Measurements from ENCODE around the gene PRTN3.

PRTN3 gene

GRCh38 chr19:884420-885211 lies 43.8 kb downstream of the PRTN3 start:
- Histone ChIP-seq H3K4me2 (no peak overlapping the region), H3K79me2 (ENCODE audit: insufficient read depth, low read depth) (no peaks in the 10 kb centered on the region), H4K20me1 (ENCODE audit: insufficient read depth) (no peaks in the 10 kb centered on the region), H3K27me3 (ENCODE audit: insufficient read depth, low read depth) (no peaks in the 10 kb centered on the region), H2AFZ (ENCODE audit: low read depth) (no peak overlapping the region), H3K9ac (no peak overlapping the region), H3K36me3 (ENCODE audit: insufficient read depth) (no peaks in the 10 kb centered on the region), H3K27ac (no peak overlapping the region), H3K4me3 (IDR thresholded peaks at IDR 0.05; ENCODE audit: insufficient read depth, low read depth, low read length) (no peak overlapping the region), H3K4me1 (ENCODE audit: low read depth, poor library complexity, severe bottlenecking) (no peaks in the 10 kb centered on the region)
- TF ChIP-seq, protein P1, sequence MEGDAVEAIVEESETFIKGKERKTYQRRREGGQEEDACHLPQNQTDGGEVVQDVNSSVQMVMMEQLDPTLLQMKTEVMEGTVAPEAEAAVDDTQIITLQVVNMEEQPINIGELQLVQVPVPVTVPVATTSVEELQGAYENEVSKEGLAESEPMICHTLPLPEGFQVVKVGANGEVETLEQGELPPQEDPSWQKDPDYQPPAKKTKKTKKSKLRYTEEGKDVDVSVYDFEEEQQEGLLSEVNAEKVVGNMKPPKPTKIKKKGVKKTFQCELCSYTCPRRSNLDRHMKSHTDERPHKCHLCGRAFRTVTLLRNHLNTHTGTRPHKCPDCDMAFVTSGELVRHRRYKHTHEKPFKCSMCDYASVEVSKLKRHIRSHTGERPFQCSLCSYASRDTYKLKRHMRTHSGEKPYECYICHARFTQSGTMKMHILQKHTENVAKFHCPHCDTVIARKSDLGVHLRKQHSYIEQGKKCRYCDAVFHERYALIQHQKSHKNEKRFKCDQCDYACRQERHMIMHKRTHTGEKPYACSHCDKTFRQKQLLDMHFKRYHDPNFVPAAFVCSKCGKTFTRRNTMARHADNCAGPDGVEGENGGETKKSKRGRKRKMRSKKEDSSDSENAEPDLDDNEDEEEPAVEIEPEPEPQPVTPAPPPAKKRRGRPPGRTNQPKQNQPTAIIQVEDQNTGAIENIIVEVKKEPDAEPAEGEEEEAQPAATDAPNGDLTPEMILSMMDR (conservative IDR thresholded peaks at IDR 0.05; ENCODE audit: low read depth, low read length): no peak

DNA sequence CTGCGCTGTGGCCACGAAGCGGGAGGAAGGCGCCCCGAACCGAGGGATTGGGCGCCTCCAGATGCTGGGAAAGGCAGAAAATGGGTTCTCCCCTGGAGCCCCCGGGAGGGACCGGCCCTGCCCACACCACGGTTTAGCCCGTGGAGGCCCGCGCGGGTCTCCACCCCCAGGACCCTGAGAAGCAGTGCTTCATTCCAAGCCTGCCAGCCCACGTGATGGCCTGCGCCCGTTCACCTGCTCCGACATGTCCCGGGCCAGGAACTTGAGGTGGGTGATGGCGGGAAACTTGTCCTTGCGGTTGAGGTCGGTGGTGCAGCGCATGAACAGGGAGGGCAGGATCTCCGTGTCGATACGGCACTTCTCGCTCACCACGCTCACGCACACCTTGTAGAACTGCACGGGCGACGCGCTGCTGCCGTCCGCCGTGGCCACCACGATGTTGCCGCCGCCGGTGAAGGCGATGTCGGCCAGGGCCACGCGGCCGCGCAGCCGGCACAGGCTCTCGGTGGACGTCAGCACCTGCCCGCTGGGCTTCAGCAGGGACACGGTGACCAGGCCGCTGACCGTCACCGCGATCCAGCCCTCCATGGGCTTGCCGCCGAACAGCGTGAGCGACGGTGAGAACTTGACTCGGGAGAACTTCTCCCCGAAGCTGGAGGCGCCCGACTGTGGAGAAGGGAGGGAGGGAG lies 44.9 kb downstream of the PRTN3 start:
- Histone ChIP-seq H3K27ac (no peak overlapping the region), H2AFZ (ENCODE audit: low read depth) (no peak overlapping the region), H3K79me2 (ENCODE audit: insufficient read depth, low read depth) (no peaks in the 10 kb centered on the region), H3K4me3 (IDR thresholded peaks at IDR 0.05; ENCODE audit: insufficient read depth, low read depth, low read length) (no peak overlapping the region), H3K27me3 (ENCODE audit: insufficient read depth, low read depth) (no peaks in the 10 kb centered on the region), H3K4me1 (ENCODE audit: low read depth, poor library complexity, severe bottlenecking) (no peaks in the 10 kb centered on the region), H4K20me1 (ENCODE audit: insufficient read depth) (no peaks in the 10 kb centered on the region), H3K4me2 (no peak overlapping the region), H3K9ac (no peak overlapping the region), H3K36me3 (ENCODE audit: insufficient read depth) (no peaks in the 10 kb centered on the region)
- TF ChIP-seq, protein P1 (conservative IDR thresholded peaks at IDR 0.05; ENCODE audit: low read depth, low read length): no peak

GRCh38 chr19:887072-887471 lies 46.3 kb downstream of the PRTN3 start:
- no peak overlapping the region for H2AFZ ChIP-seq (ENCODE audit: low read depth)
- no peak overlapping the region for H3K9ac ChIP-seq
- no peaks in the 10 kb centered on the region for H3K36me3 ChIP-seq (ENCODE audit: insufficient read depth)
- no peaks in the 10 kb centered on the region for H3K27me3 ChIP-seq (ENCODE audit: insufficient read depth, low read depth)
- TF ChIP-seq, protein P1 (conservative IDR thresholded peaks at IDR 0.05; ENCODE audit: low read depth, low read length): no peak
- no peak overlapping the region for H3K4me2 ChIP-seq
- H3K4me1 ChIP-seq (ENCODE audit: low read depth, poor library complexity, severe bottlenecking): no peaks in the 10 kb centered on the region
- H3K27ac ChIP-seq: no peak overlapping the region
- no peak overlapping the region for H3K4me3 ChIP-seq (IDR thresholded peaks at IDR 0.05; ENCODE audit: insufficient read depth, low read depth, low read length)
- H3K79me2 ChIP-seq (ENCODE audit: insufficient read depth, low read depth): peaks cover 4% of the 10 kb centered on the region; the same call in 1 of the 2 replicates
- H4K20me1 ChIP-seq (ENCODE audit: insufficient read depth): no peaks in the 10 kb centered on the region

DNA sequence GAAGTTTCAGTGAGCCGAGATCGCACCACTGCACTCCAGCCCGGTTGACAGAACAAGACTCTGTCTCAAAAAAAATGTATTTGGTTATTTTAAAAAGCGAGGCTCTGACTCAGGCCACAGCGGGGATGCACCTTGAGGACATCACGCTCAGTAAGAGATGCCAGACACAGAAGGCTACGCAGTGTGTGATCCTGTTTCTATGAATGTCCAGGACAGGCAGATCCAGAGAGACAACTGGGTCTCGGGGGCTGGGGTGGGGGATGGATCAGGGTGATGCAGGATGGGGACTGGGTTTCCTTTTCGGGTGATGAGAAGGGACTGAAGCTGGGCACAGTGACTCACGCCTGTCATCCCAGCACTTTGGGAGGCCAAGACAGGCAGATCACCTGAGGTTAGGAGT lies 46.8 kb downstream of the PRTN3 start:
- no peak overlapping the region for H3K4me2 ChIP-seq
- no peak overlapping the region for H3K9ac ChIP-seq
- H3K27me3 ChIP-seq (ENCODE audit: insufficient read depth, low read depth): no peaks in the 10 kb centered on the region
- no peaks in the 10 kb centered on the region for H3K36me3 ChIP-seq (ENCODE audit: insufficient read depth)
- H4K20me1 ChIP-seq (ENCODE audit: insufficient read depth): no peaks in the 10 kb centered on the region
- no peak overlapping the region for H3K4me3 ChIP-seq (IDR thresholded peaks at IDR 0.05; ENCODE audit: insufficient read depth, low read depth, low read length)
- TF ChIP-seq, protein P1 (conservative IDR thresholded peaks at IDR 0.05; ENCODE audit: low read depth, low read length): no peak
- no peak overlapping the region for H3K27ac ChIP-seq
- H2AFZ ChIP-seq (ENCODE audit: low read depth): no peak overlapping the region
- H3K4me1 ChIP-seq (ENCODE audit: low read depth, poor library complexity, severe bottlenecking): no peaks in the 10 kb centered on the region
- H3K79me2 ChIP-seq (ENCODE audit: insufficient read depth, low read depth): peaks cover 9% of the 10 kb centered on the region; the same call in 1 of the 2 replicates

Measured in KMS-11 (cell line).